Activated CD4-positive, alpha-beta T cell treated with anti-CD3 and anti-CD28 coated beads for 48 hours (primary cell): ENCODE data around the gene TSHZ2.

Experiments
- DNase-seq: peaks from one replicate; pipeline ENCODE4 v3.0.0-alpha.2; 2020

The TSHZ2 gene

GRCh38 chr20:53171065-53171464 is 198.9 kb downstream of the TSHZ2 start:
- DNase-seq: no peak

GRCh38 chr20:53174454-53174853 is 202.3 kb downstream of the TSHZ2 start:
- no peak for DNase-seq

- no peak for DNase-seq
Observed at GRCh38 chr20:53175135-53175780, 203.1 kb downstream of the TSHZ2 start.

- no peak for DNase-seq
Observed at GRCh38 chr20:53176134-53176533, 204.0 kb downstream of the TSHZ2 start.

- no peak for DNase-seq
Observed at GRCh38 chr20:53177687-53178086, 205.5 kb downstream of the TSHZ2 start.

- no peak for DNase-seq
Observed at GRCh38 chr20:53179749-53180148, 207.6 kb downstream of the TSHZ2 start.

- DNase-seq: no peak
Observed at GRCh38 chr20:53180928-53181362, 208.8 kb downstream of the TSHZ2 start.

GRCh38 chr20:53181866-53182376 is 209.8 kb downstream of the TSHZ2 start:
- DNase-seq: no peak

GRCh38 chr20:53183181-53183580 is 211.0 kb downstream of the TSHZ2 start:
- DNase-seq: no peak

- DNase-seq: no peak
Observed at GRCh38 chr20:53186635-53187034, 214.5 kb downstream of the TSHZ2 start.

- no peak for DNase-seq
Observed at GRCh38 chr20:53187392-53188068, 215.4 kb downstream of the TSHZ2 start.

GRCh38 chr20:53190225-53190624 is 218.1 kb downstream of the TSHZ2 start:
- DNase-seq: no peak

- DNase-seq: no peak
Observed at GRCh38 chr20:53191957-53192356, 219.8 kb downstream of the TSHZ2 start.

GRCh38 chr20:53194306-53195290 is 222.4 kb downstream of the TSHZ2 start:
- DNase-seq: no peak

- DNase-seq: no peak
Observed at GRCh38 chr20:53195876-53196610, 223.9 kb downstream of the TSHZ2 start.

- no peak for DNase-seq
Observed at GRCh38 chr20:53201588-53201987, 229.4 kb downstream of the TSHZ2 start.

GRCh38 chr20:53202777-53203176 is 230.6 kb downstream of the TSHZ2 start:
- DNase-seq: no peak

- DNase-seq: no peak
Observed at GRCh38 chr20:53205046-53205445, 232.9 kb downstream of the TSHZ2 start.

GRCh38 chr20:53208110-53208832 is 236.1 kb downstream of the TSHZ2 start:
- peak; percentile 38 for DNase-seq

- no peak for DNase-seq
Observed at GRCh38 chr20:53210041-53210440, 237.9 kb downstream of the TSHZ2 start.

- DNase-seq: no peak
Observed at GRCh38 chr20:53210931-53211330, 238.8 kb downstream of the TSHZ2 start.

- no peak for DNase-seq
Observed at GRCh38 chr20:53212018-53212417, 239.9 kb downstream of the TSHZ2 start.
